HG03520 (cell line): ENCODE data around the gene GALR2.

Experiments
- ATAC-seq: cut with Tn5 transposase; IDR thresholded peaks from one replicate; pipeline ENCODE4 v1.9.1; 2021; ENCODE audit warnings: mild to moderate bottlenecking, moderate library complexity; ENCODE audit not compliant: unreplicated experiment

Gene GALR2

DNA sequence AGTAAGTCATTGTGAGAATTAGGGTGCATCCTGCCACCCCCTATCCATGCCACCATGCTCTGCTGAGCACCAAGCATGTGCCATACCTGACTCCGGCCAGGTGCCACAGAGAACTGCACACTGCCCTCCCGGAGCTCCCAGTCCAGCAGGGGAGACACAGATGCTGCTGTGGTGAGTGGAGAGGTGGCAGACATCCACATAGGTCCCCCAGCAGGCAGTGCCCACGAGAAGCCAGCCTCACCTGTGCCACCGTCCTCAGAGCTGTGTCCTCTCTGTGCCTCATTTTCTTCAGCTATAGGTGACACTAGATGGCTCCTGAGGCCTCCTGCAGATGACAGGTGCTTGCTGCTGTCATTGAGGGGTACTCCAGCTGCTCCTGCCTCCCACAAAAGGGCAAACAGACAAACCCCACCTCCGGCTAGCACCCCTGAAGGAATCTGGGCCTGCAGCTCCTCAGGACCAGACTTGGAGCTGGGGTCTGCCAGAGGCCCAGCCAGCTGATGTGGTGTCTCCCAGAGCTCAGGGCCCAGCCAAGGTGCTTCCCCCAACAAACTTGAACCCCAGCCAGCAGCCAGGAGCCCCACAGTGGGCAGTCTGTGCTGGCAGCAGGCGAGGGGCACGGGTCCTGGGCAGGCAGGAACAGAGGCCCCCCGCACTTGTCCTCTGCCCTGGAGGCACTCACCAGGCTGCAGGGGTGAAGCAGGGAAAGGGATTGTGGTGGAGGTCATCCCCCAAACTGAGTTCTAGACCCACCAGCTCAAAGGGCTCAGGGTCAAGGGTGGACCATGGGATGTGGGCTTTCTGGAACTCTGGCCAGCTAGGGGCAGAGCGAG is 49.4 kb downstream of the GALR2 start:
- ATAC-seq = no peak

DNA sequence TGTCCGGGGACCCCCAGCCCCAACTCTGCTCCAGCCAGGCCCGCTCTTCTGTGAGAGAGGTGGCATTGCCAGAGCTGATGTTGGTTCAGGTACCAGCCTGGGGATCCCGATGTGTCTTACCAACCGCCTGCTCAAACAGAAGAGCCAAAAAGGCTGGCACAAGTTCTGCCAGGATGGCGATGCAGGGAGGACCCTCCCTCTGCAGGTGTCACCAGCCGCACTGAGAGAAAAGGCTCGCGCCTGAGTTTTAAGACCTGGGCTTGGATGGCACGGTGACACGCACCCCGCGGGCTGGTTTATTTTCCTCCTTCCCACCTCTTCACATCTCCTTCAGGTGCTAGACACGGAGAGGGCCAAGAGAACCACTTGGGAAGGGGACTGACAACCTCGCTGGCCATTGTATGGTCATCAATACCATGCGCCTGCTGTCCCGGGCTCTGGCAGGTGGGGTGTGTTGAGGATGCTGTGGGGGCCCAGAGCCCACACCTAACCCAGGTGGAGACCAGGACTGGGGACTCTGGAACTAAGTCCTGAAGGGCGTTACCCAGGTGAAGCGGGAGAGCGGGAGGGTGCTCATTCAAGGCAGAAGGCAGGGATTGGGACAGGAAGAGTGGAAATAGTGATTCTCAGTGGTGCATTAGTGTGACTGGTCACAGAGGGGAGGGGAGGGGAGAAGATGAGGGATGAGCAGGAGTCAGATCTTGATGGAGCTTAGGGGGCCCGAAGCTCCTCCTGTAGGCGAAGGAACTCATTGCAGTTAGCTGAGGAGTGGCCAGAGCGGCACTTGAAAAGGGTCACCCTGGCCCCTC is 50.2 kb downstream of the GALR2 start:
- no peak for ATAC-seq

DNA sequence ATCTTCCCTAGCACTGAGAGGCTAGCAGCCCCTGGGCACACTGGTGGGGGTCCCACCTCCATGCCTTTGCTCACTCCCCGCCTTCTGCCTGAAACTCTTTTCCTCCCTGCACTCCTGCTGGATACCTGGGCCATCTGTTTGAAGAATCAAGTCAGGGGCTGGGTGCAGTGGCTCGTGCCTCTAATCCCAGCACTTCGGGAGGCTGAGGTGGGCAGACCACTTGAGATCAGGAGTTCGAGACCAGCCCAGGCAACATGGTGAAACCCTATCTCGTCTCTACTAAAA is 50.8 kb downstream of the GALR2 start:
- no peak for ATAC-seq

DNA sequence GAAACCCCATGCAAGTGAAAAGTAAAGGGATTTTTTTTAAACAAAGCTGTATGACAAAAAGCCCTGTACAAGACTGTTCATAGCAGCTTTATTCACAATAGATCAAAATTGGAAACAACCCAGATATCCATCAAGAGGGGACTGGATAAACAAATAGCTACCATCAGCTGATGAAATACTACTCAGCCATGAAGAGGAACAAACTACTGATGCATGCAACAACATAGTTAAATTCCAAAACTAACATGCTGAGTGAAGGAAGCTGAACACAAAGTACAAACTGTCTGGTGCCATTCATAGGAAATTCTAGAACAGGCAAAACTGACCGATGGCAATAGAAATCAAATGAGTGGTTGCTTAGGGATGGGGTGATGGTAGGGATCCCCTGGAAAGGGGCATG is 51.3 kb downstream of the GALR2 start:
- ATAC-seq = no peak
